ENCODE data around the gene ANO5.

DNA sequence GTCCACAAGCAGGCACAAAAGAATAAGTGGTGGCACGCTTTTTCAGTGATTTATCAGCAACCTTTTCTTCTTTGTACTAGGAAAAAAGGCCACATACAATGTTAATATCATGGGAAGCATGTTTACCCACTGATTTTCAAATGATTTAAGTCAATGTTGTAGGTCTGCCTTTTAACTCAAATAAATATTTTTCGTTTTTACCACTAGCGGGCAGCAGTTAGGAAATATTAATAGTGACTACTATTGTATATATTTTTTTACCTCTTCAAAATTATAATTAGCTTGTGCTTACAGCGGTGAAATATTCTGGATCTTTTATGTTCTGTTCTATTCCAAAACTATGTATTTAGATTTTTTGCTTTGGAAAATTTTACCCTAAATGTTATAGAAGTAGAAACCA, 138.9 kb downstream of the ANO5 start:
- TF ChIP-seq, protein P1, sequence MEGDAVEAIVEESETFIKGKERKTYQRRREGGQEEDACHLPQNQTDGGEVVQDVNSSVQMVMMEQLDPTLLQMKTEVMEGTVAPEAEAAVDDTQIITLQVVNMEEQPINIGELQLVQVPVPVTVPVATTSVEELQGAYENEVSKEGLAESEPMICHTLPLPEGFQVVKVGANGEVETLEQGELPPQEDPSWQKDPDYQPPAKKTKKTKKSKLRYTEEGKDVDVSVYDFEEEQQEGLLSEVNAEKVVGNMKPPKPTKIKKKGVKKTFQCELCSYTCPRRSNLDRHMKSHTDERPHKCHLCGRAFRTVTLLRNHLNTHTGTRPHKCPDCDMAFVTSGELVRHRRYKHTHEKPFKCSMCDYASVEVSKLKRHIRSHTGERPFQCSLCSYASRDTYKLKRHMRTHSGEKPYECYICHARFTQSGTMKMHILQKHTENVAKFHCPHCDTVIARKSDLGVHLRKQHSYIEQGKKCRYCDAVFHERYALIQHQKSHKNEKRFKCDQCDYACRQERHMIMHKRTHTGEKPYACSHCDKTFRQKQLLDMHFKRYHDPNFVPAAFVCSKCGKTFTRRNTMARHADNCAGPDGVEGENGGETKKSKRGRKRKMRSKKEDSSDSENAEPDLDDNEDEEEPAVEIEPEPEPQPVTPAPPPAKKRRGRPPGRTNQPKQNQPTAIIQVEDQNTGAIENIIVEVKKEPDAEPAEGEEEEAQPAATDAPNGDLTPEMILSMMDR (IDR thresholded peaks at IDR 0.05; ENCODE audit: control extremely low read depth in 1 of 3, insufficient read depth in 1 of 3, low read depth in 1 of 3, low read length in 3 of 3), result no peak
- TF ChIP-seq EP300 (IDR thresholded peaks at IDR 0.05; ENCODE audit: borderline replicate concordance in 1 of 2, low read depth in 2 of 2, low read length in 2 of 2), result no peak
- no peak for TF ChIP-seq POLR2AphosphoS5 (IDR thresholded peaks at IDR 0.05; ENCODE audit: low read depth, low read length)
- no peak for TF ChIP-seq CREB1 (IDR thresholded peaks at IDR 0.05)
- TF ChIP-seq RFX5 (IDR thresholded peaks at IDR 0.05; ENCODE audit: borderline replicate concordance, low read depth, low read length), result no peak
- no peak for TF ChIP-seq EZH2 (IDR thresholded peaks at IDR 0.05; ENCODE audit: low read depth, low read length, severe bottlenecking)
- TF ChIP-seq, protein P2, sequence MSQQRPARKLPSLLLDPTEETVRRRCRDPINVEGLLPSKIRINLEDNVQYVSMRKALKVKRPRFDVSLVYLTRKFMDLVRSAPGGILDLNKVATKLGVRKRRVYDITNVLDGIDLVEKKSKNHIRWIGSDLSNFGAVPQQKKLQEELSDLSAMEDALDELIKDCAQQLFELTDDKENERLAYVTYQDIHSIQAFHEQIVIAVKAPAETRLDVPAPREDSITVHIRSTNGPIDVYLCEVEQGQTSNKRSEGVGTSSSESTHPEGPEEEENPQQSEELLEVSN (IDR thresholded peaks at IDR 0.05), result no peak
- TF ChIP-seq RNF2 (IDR thresholded peaks at IDR 0.05; ENCODE audit: borderline replicate concordance, low read depth, low read length, missing control alignments, poor library complexity, severe bottlenecking), result no peak

Data from H1 (cell line).